ENCODE data around the gene MED9. TPM values are rescaled to one million over a fixed set of nuclear protein-coding genes. Genes with fewer than 3 reads are reported as not detected.
"Not testable (repeated sequence)": the region's sequence is repeated elsewhere in the genome, so short reads cannot be mapped to it uniquely, and the experiment has no call there.

MED9 gene
- polyA plus RNA-seq, 1 of the 3 experiments (the other 2 are of a cell fraction), result 10.1 TPM

- Histone ChIP-seq H2AFZ (ENCODE audit: low read depth) (no peak overlapping the region), H3K4me1 (ENCODE audit: control insufficient read depth in 1 of 2, insufficient read depth in 2 of 2, low read depth in 1 of 2, low read length in 1 of 2) (no peaks in the 10 kb centered on the region), H3K79me2 (ENCODE audit: insufficient read depth) (peaks cover 67% of the 10 kb centered on the region), H3K9ac (no peak overlapping the region), H4K20me1 (ENCODE audit: insufficient read depth) (peaks cover 9% of the 10 kb centered on the region; the same call in 1 of the 2 replicates), H3F3A (replicated peaks; ENCODE audit: insufficient read depth) (peaks cover 2% of the 10 kb centered on the region), H3K27ac (ENCODE audit: low read depth in 2 of 2, low read length in 1 of 2) (no peak overlapping the region), H3K27me3 (ENCODE audit: insufficient read depth) (no peaks in the 10 kb centered on the region), H3K36me3 (replicated peaks in 1 of 2; ENCODE audit: control insufficient read depth in 1 of 2, insufficient read depth in 2 of 2, low read length in 1 of 2) (peaks cover 4 to 15% of the 10 kb centered on the region in 2 experiments), H3K9me3 (no peaks in the 10 kb centered on the region), H3K4me2 (no peak overlapping the region), H3K9me2 (no peaks in the 10 kb centered on the region), H3K4me3 (ENCODE audit: low read depth in 2 of 2, low read length in 1 of 2) (no peak overlapping the region)
- CTCF ChIA-PET, result interaction anchor here (1.0 kb wide), 1 partner anchor 128 kb away, joined by 3 read pairs; no protein-coding TSS in a partner anchor
- no peak for DNase-seq
- POLR2A ChIA-PET, result interaction anchor here (0.6 kb wide), 1 partner anchor 1833 kb away, joined by 3 read pairs; no protein-coding TSS in a partner anchor
- TF ChIP-seq YY1 (IDR thresholded peaks at IDR 0.05; ENCODE audit: low read depth) (no peak), RFX5 (IDR thresholded peaks at IDR 0.05; ENCODE audit: low read length) (no peak), ELF1 (IDR thresholded peaks at IDR 0.05) (no peak), TEAD4 (IDR thresholded peaks at IDR 0.05; ENCODE audit: borderline replicate concordance, insufficient read depth) (no peak), FOXJ3 (CRISPR knock-in tag; IDR thresholded peaks at IDR 0.05) (no peak), EZH2phosphoT487 (IDR thresholded peaks at IDR 0.05; ENCODE audit: borderline replicate concordance, low read depth) (no peak), POLR2AphosphoS5 (IDR thresholded peaks at IDR 0.05; ENCODE audit: low read depth, low read length) (no peak), GATA2 (CRISPR knock-in tag; IDR thresholded peaks at IDR 0.05) (no peak), USF1 (IDR thresholded peaks at IDR 0.05; ENCODE audit: borderline replicate concordance, low read depth) (no peak), IRF3 (IDR thresholded peaks at IDR 0.05; ENCODE audit: low read depth, low read length) (no peak), MAX (IDR thresholded peaks at IDR 0.05; ENCODE audit: low read depth) (no peak), RAD21 (IDR thresholded peaks at IDR 0.05; ENCODE audit: low read length) (no peak)
- WGBS (ENCODE audit: low lambda C conversion rate), result 75% methylated on average over 9 of the region's 12 CpGs
Observed at GRCh38 chr17:17484451-17484899, 7.7 kb downstream of the MED9 start.

GRCh38 chr17:17485420-17485819 is 8.6 kb downstream of the MED9 start:
- H3K9ac ChIP-seq, result no peak overlapping the region
- no peak overlapping the region for H2AFZ ChIP-seq (ENCODE audit: low read depth)
- no peaks in the 10 kb centered on the region for H3K9me3 ChIP-seq
- peaks cover 57% of the 10 kb centered on the region for H3K79me2 ChIP-seq (ENCODE audit: insufficient read depth)
- H3K9me2 ChIP-seq, result no peaks in the 10 kb centered on the region
- peaks cover 2% of the 10 kb centered on the region for H3F3A ChIP-seq (replicated peaks; ENCODE audit: insufficient read depth)
- no peak overlapping the region for H3K4me3 ChIP-seq (ENCODE audit: low read depth in 2 of 2, low read length in 1 of 2)
- no peak for TF ChIP-seq EP300 (IDR thresholded peaks at IDR 0.05; ENCODE audit: borderline replicate concordance in 1 of 2, low read depth in 1 of 2, low read length in 1 of 2)
- TF ChIP-seq FOXM1 (IDR thresholded peaks at IDR 0.05; ENCODE audit: low read depth), result no peak
- TF ChIP-seq CTCF (IDR thresholded peaks at IDR 0.05), result no peak
- TF ChIP-seq ELF1 (IDR thresholded peaks at IDR 0.05), result no peak
- TF ChIP-seq USF1 (IDR thresholded peaks at IDR 0.05; ENCODE audit: borderline replicate concordance, low read depth), result no peak
- no peak for DNase-seq
- ChIA-PET CTCF (no interaction called here), POLR2A (no interaction called here)
- WGBS (ENCODE audit: low lambda C conversion rate), result 91% methylated on average over 4 of the region's 6 CpGs
- H3K4me2 ChIP-seq, result no peak overlapping the region
- no peak overlapping the region for H3K27ac ChIP-seq (ENCODE audit: low read depth in 2 of 2, low read length in 1 of 2)
- peaks cover 9% of the 10 kb centered on the region; the same call in 1 of the 2 replicates for H4K20me1 ChIP-seq (ENCODE audit: insufficient read depth)
- H3K36me3 ChIP-seq (replicated peaks in 1 of 2; ENCODE audit: control insufficient read depth in 1 of 2, insufficient read depth in 2 of 2, low read length in 1 of 2), result peaks cover 3 to 18% of the 10 kb centered on the region in 2 experiments
- no peaks in the 10 kb centered on the region for H3K4me1 ChIP-seq (ENCODE audit: control insufficient read depth in 1 of 2, insufficient read depth in 2 of 2, low read depth in 1 of 2, low read length in 1 of 2)
- H3K27me3 ChIP-seq (ENCODE audit: insufficient read depth), result no peaks in the 10 kb centered on the region

- not testable (repeated sequence) for H3K27me3 ChIP-seq (ENCODE audit: insufficient read depth)
Observed at GRCh38 chr17:17486416-17486815, 9.6 kb downstream of the MED9 start.

More at GRCh38 chr17:17486416-17486815, 9.6 kb downstream of the MED9 start:
- H4K20me1 ChIP-seq (ENCODE audit: insufficient read depth); H3K4me1 ChIP-seq (ENCODE audit: control insufficient read depth in 1 of 2, insufficient read depth in 2 of 2, low read depth in 1 of 2, low read length in 1 of 2); H3K9ac ChIP-seq; H3K4me3 ChIP-seq (ENCODE audit: low read depth in 2 of 2, low read length in 1 of 2); H3K27ac ChIP-seq (ENCODE audit: low read depth in 2 of 2, low read length in 1 of 2); H3K9me3 ChIP-seq; CTCF ChIA-PET; H3K9me2 ChIP-seq; POLR2A ChIA-PET; H3K4me2 ChIP-seq; DNase-seq; H2AFZ ChIP-seq (ENCODE audit: low read depth); H3F3A ChIP-seq (replicated peaks; ENCODE audit: insufficient read depth): not testable (repeated sequence)
- 95% methylated on average over 6 of the region's 23 CpGs for WGBS (ENCODE audit: low lambda C conversion rate)
- H3K79me2 ChIP-seq (ENCODE audit: insufficient read depth), result peaks cover 47% of the 10 kb centered on the region
- H3K36me3 ChIP-seq (replicated peaks in 1 of 2; ENCODE audit: control insufficient read depth in 1 of 2, insufficient read depth in 2 of 2, low read length in 1 of 2), result peaks cover 3 to 28% of the 10 kb centered on the region in 2 experiments
